HG02759 (cell line): ENCODE data around the gene TAF10.

Experiments
- ATAC-seq: cut with Tn5 transposase; IDR thresholded peaks from one replicate; pipeline ENCODE4 v1.9.1; 2021; ENCODE audit warnings: mild to moderate bottlenecking, moderate library complexity; ENCODE audit not compliant: unreplicated experiment

The TAF10 gene

DNA sequence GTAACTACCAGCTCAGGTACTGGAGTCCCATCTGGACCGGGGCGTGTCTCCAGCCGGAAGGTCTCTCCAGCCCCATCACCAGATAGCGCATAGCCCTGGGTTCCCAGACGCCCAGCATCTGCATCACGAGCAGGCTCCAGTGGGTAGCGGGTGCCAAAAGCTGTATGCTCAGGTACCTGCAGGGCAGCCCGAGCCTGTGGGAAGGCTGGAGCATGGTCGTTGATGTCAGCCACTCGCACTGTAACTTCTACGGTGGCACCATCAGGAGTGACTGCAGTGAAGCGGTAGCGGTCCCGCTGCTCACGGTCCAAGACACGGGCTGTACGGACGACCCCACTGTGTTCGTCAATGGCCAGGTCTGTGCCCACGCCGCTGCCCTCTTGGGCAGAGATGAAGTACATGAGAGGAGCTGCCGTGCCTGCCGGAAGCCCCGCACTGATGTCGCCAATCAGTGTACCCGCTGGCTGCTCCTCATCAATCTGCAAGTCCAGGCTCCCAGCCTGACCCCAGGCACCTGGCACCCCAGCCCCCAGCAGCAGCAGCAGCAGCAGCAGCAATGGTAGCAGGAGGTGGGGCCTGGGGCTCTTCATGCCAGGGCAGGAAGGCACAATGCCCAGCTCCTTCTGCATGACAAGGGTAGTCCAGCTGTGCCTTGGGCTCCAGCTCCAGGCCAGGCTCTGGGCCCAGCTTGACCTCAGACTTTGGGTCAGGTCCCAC is 29.1 kb upstream of the TAF10 start:
- no peak for ATAC-seq

DNA sequence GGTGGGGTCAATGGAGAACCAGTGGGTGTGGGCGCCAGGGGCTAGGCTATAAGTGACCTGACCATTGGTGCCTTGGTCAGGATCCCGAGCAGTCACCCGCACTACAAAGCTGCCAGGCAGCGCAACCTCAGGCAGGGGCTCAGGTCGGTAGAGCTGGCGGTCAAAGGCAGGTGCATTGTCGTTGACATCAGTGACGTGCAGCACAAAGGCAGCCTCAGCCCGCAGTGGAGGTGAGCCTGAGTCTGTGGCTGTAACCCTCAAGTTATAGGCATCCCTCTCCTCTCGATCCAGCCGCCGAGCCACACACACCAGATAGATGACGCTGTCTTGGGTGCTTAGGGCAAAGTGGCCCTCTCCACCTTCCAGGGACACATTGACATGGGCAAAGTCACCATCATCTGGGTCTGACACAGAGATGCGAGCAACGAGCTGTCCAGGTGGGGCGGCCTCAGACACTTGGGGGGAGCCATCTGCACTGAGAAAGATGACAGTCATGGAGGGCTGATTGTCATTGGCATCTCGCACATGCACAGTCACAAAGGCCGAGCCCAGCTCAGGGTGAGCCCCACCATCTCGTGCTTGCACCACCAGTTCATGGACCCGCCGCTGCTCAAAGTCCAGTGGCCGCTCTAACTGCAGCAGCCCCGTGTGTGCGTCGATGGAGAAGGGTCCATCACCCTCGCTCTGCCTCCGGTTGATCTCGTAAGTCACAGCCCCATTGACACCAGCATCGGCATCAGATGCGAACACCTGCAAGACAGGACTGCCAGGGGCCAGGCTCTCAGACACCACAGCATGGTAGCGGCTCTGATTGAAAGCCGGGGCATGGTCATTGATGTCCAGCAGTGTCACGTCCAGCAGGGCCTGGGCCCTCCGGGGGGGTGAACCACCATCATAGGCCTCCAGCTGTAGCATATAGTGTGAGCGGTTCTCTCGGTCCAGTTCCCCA is 28.3 kb upstream of the TAF10 start:
- no peak for ATAC-seq

DNA sequence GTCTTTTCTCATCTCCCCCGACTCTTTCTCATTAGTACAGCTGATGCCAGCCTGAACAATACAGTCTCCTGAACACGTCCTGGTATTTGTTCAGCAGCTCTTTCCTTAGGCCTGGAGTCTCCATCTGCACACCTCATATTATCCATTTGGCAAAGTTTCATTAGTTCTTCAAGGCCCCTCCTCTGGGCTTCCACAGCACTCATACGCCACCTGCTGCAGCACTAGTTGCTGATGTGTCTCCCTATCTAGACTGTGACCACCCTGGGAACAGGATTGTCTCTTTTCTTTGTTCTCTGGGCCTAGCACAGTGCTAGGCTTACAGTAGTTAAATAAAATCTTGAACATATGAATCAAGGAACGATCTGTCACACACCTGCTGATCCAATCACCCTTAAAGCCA is 26.4 kb upstream of the TAF10 start:
- ATAC-seq: no peak

DNA sequence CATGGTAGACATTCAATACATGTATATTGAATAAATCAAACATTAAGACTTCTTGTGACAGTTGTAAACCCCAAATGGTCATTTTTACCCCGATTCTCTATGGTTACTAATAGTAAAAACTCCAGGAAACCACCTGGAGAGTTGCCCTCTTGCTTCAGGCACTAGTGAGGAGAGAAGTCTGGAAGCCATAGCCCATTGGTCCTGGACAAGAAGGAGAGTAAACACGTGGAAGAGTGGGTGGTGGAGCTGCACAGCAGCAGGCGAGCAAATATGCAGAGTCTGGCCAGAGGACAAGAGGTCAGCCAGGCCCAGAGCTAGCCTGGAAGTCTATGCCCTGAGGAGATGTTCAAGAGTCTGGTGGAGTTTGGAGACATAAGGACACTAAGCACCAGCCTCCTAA is 25.9 kb upstream of the TAF10 start:
- no peak for ATAC-seq

DNA sequence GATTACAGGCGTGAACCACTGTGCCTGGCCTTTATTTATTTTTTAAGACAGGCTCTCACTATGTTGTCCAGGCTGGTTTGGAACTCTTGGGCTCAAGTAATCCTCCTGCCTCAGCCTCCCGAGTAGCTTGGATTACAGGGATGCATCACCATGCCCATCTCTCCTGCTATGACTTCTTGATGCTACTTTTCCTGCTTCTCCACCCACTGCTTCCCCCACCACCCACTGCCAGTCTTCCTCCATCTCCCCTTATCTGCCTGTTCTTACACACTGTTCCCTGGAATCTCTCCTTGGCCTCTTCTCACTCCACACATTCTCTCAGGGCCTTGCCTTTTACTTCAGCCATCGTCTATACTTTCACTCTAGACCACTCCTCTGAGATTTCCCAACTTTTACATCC is 24.5 kb upstream of the TAF10 start:
- ATAC-seq: no peak

DNA sequence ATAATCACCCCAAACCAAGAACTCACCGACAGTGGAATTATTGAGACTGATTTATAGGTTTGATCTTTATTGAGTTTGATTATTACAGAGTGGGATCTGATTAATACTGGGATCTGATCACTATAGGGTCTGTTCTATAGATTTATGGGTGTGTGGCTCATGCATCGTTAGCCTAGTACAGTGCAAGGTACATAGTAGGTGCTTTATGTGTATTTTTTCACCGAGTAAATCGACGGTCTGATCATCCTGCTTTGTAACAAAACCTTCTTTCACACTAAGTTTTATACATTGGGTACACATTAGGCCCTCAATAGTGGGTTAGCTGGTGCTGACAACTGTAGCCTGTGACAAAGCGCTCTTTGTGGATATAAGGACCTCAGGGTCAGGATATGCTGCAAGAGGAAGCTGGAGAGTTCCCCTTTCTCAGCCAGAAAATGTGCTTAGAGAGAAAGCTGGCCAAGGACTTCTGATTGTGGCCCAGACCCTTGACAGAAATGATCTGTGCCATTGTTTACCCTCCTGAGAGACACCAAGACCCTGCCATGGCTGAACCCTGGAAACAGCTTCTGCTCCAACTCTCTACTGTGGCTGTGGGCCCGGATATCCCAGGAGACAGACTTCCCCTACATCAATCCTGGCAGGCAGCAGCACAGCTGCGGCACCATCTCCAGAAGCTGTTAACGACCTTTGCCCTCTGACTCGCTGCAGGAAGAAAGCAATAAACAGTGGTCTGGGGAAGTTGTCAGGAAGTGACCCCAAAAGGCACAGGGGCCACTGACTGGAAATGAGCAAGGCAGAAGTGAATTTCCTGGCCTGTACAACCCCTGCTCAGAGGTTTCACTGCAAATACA is 23.3 kb upstream of the TAF10 start:
- ATAC-seq: no peak

DNA sequence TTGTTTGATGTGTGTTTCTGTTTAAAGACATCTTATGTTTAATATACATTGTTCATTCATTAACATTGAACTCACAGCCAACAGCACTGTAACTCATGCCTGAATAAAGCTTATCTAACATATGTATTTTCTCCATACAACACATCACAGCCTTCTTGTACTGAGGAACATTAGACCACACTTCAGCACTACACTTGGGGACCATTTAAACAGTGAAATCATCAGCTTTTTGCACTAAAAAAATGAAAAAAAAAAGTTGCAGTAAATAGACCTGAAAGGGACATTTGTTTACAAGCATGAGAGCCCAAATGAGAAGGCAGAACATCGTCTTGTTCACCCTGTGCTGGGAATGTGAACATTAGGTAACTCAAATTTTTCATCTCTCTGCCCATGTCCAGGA is 22.5 kb upstream of the TAF10 start:
- ATAC-seq: no peak

DNA sequence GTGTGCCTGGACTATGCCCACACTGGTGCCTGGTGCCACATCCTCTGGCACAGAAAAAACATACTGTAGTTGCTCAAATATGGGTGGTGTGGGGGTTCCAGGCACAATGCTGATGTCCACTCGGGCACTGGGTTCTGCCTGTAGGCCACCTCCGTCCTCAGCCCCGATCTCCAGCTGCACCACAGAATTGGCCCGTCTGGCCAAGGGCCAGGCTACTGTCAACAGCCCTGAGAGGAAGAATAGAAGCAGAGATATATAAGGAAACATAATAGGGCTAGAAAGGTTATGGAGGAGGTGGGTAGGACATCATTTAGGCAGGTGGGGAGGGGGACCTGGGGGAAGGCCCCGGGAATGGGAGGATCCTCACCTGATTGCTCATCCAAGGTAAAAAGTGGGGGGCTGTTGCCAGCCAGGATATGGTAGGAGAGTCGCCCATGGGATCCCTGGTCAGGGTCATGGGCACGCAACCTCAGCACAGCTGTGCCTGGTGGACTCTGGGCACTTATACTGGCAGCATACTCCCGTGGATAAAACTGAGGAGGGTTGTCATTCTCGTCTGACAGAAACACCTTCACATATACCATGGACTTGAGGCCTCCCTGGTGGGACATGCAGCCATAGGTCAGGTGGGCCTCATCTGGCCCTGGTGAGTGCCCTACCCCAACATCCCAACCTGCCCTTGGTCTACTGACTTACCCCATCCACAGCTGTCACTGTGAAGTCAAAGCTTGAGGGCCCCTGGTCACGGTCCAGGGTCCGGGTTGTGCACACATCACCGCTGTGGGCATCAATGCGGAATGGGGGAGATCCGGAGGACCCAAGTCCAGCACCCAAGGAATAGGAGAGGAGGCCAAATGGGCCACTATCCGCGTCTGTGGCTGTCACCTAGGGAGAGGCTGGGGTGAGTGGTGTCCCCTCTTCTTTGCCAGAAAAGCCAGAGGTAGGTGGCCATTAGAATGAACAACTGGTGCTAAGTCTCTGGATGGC is 21.7 kb upstream of the TAF10 start:
- ATAC-seq: no peak

DNA sequence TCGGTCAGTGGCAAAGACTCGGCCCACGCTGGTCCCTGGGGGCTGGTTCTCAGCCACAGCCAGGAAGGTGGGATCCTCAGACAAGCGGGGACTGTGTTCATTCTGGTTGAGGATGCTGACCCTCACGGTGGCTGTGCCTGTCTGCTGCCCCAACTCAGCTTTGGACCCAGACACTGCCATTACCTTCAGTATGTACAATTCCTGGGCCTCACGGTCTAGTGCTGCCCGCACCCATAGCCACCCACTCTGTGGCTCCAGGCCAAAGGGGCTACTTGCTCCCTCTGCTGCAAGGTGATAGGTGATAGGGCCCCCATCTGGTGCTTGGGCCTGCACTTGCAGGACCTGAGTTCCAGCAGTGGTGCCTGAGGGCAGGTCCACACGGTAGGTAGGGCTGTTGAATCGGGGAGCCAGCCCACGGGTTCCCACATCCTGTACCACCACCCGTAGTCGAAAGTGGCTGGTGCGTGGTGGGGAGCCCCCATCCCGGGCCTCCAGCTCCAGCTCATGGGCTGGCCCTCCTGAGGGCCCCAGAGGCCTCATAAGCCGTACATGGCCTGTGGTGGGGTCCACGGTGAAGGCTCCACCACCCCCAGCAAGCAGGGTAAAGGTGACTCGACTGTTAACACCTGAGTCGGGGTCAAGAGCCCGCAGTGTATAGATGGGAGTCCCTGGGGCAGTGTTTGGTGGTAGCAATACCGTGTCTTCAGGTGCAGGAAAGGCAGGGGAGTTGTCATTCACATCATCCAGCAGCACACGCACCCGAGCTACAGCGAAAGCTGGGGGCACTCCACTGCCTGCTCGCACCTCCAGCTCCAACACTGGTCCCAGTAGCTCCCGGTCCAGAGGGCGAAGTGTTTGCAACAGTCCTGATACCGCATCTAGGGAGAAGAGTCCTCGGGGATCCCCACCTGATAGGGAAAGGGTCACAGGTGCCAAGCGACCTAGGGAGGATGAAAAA is 20.4 kb upstream of the TAF10 start:
- ATAC-seq: no peak

DNA sequence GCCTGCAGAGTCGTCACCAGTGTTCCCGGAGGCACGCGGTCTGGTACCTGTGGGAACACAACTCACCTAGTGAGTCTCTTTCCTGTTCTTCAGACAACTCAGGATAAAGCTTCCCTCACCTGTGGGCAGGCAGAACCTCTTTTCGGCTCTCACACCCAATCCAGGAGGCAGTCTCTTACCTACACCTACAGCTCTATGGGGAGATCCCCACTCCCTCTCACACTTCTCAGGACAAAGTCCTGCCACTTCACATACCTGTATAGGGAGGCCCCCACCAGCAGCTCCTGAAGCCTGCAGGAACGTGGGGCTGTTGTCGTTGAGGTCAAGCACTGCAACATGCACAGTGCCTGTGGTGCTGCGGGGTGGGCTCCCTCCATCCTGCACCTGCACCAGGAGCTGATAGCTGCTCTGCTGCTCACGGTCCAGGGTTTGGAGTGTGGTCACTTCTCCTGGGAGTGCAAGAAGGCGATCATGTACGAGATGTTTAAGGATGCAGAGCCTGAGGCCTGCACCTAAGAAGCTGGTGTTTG is 19.4 kb upstream of the TAF10 start:
- ATAC-seq: no peak

DNA sequence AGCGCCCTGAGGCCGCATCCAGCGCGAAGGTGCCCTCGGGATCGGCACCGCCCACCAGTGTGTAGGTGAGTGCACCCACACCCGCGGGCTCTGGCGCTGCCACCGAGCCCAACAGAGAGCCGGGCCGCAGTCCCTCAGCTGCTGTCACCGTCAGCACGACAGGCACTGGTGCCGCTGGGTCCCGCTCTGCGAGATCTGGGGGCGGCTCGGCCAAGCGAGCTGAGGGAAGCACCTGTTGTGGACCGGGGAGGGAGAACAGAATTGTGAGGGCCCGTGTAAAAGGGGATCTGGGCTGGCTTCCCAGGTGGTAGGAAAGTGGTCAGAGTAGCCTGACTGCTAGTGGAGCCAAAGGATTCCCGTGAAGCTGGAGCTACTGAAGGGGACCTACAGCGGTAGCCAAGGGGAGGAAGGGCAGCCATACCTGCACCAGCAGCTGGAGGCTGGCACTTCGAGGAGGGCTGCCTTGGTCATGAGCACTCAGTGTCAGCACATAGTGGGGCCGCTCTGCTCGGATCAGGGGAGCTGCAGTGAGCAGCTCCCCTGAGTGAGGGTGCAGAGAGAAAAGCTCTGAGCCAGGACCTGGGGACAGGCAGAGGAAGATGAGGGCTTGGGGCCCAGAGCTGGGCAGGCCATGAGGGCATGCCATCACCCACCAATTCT is 18.7 kb upstream of the TAF10 start:
- no peak for ATAC-seq

DNA sequence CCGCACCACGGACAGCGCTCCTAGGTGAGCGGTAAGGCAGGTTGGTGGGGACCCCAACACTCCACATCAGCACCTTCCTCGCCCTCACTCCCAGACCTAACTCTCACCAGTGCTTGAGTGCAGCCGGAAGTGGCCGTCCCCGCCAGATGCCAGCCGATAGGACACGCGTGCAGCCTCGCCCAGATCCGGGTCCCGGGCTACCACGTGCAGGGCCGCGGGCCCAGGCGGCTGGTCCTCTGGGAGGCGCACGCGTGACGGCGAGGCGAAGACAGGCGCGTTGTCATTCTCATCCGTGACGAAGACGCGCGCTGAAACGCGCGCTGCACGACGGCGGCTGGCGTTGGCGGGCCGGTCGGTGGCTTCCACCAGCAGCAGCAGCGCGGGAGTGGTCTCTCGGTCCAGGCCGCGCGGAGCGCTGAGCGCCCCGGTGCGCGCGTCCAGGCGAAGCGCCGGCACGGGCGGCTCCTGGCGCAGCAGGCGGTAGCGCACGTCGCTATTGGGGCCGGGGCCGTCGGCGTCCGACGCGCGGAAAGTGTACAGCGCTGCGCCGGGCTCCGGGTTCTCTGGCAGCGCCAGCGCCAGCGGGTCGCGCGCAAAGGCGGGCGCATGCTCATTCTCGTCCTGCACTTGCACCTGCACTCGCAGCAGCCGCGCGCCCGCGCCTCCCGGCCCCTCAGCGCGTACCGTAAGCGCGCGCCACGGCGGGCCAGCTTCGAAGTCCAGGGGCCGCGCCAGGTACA is 18.0 kb upstream of the TAF10 start:
- ATAC-seq: no peak

DNA sequence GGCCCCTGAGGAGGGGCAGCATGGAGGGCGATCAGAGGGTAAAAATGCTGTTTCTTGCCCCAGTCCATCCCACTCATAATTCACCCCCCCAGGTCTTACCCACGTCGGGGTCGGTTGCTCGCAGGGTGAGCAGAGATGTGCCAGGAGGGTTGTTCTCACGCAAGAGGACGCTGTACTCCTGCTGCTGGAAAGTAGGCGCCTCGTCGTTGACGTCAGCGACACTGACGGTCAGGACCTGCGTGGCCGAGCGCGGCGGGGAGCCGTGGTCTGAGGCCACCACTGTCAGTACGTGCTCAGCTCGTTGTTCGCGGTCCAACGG is 17.5 kb upstream of the TAF10 start:
- no peak for ATAC-seq

DNA sequence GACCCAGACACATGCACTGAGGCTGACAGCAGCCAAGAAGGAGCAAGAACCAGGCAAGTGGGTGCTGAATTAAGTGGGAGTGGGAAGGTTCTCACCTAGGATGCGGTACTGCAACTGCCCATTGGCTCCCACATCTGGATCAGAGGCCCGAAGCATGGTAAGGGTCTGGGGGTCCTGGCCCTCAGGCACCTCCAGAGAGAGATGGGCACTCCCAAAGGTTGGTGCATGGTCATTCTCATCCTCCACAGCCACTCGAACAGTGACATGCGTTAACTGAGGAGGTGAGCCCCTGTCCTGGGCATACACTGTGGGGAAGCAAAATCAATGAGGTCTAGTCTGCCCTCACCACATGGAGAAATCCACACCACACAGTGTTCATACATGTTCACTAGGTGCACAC is 16.5 kb upstream of the TAF10 start:
- ATAC-seq: no peak

DNA sequence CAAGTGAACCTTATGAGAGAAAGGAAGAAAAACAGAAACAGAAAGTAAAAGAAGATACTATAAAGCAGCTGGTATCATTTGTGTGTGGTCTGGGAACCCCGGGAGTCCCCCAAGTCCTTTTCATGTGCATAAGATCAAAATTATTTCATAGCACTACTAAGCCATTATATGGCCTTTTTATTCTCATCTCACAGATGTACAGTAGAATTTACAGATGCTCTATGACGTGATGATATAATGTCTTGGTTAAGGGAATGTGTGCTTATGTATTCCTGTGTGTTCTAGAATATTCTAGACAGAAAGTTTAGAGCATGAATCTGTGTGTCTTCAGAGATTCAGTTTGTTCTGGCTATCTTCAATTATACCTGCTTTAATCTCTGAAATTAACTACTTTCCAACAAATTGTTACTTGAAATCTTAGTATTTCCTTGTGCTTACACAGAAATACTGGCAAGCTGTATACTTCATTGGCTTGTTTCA is 15.8 kb upstream of the TAF10 start:
- ATAC-seq: peak; percentile 78

DNA sequence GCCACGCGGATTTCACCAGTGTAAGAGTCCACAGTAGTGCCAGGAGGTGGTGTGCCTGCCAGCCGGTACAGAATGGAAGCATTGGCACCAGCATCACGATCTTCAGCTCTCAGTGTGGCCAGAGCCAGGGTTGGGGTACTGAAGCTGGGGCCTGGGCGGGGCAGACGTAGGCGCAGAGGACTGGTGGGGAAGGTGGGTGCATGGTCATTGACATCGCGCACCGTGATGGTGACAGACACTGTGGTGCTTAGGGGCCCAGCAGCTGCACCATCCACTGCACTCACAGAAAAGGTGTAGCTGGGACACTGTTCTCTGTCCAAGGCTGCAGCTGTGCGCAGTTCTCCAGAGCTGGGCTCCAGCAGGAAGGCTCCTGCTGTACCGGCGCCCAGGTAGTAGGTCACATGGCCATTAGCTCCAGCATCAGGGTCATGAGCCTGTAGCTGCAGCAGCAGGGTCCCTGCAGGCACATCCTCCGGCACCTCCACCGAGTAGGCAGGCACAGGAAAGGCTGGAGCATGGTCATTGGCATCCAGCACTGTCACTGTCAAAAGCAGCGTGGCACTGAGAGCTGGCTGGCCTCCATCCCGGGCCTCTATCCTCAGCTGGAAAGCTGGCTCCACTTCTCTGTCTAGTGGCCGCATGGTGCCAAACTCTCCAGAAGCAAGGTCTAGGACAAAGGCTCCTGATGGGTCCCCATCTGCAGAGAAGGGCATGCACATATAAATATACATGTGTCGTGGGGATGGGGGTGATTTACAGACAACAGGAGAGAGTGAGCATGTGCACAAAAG is 15.2 kb upstream of the TAF10 start:
- ATAC-seq: no peak
